Epidermal melanocyte (primary cell): Measurements from ENCODE around the gene ANKRD9.

ENCODE experiments used
- DNase-seq: peaks from one replicate; pipeline ENCODE4 v3.0.0; 2011; ENCODE audit warnings: low spot score; ENCODE audit not compliant: insufficient read length

ANKRD9 gene

DNA sequence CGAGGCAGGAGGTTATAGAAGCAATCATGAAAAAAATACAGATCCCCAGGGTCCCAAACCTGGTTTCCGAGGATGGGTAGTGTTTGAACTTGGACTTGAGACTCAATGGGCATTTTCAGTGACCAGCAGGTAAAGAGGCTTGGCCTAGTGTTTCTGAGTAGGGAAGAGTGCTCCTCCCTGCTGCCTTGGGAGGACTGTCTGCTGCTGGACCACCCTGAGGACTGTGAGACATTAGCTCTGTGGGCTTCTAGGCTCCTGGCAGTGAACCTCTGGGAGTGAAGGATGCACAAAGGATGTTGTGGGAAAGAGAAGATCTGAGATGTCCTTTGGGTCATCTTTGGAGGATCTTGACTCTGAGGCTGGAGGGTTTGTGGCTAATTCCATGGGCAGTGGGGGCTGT, 30.5 kb downstream of the ANKRD9 start:
- no peak for DNase-seq

DNA sequence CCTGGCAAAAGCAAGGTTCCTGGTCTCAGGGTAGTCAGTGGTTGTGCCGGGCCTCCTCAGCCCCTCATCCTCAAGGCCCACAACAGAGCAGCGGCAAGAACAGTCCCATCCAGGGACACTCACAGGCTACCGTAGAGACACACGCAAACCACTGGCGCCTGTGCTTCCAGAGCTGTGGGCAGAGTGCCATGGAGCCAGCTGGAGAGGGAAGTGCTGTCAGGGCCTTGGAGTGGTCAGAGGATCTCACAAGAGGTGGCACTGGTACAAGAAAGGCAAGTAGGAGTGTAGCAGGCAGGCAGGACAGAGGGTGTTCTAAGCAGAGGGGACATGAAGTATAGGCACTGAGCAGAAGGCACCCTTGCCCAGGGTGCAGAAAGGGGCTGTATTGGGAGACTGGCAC, 34.6 kb downstream of the ANKRD9 start:
- DNase-seq = no peak

DNA sequence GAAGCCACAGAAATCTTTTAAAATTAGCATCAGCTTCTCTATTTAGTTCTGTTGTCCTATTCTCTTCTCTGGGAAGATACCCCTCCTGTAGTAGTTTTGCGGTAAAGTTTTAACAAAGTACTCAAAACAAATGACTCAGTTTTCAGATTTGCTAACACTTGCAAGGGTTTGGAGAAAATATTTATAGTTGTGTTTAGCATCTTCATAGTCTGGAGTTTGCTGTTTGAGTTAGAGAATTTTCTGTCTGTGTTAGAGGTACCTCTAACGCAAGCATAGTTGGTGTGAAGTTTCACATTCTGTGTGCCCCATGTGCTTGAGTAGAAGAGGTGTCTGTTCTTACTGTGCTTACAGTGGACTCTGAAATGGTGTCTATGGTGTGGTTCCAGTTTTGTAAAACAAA, 36.0 kb downstream of the ANKRD9 start:
- DNase-seq = no peak

DNA sequence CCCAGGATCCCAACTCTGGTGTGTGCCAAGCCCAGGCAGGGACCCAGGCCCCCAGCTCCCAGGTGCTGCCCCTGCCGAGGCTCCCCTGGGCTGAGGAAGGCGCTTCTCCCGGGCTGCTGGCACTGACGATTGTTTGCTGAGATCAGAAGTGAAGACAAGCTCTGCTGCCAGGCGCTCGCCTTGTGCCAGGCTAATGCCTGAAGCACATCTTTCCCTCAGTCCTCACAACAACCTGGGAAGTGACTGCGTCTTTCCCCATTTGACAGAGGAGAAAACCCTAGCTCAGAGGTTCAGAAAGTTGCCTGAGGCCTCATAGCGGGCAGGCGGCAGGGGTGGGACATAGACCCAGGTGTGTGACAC, 36.8 kb downstream of the ANKRD9 start:
- DNase-seq = no peak

DNA sequence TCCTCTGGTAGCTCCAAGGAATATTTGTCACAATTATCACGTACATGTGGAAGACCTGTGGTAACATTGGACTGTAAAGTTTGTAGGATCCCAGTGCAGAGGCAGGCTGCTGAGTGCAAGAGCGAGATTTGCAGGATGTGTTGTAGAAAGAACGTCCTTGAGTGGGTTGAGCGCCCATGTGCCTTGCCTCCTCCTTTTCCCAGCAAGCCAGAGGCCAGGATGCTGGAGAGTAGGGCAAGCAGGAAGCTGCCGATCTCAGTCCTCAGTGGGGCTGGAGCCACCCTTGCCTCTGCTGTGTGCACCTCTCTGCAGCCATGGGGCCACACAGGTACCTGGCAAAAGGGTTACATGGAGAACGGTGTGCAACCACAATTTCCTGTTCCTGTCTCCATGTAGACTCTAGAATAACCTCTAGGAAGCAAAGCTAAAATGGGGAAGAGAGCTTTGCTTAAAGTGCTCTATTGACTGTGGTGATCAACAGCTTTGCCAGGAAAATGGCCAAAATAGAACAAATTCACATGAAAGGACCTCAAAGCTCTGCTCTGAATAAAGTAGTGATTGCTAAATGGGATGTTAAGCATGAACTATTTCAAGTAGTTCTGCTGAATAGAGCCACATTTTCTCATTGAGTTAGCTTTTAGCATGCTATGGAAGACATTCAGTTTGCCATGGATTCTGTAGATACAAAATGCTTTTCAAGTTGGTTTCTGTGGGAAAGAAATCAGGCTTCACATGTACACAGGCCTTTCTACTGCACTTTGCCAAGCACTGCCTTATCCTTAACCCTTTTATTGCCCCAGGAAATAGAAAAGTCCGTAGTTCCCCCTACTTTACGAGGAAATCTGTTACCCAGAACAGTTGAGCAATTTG, 37.4 kb downstream of the ANKRD9 start:
- DNase-seq = no peak

DNA sequence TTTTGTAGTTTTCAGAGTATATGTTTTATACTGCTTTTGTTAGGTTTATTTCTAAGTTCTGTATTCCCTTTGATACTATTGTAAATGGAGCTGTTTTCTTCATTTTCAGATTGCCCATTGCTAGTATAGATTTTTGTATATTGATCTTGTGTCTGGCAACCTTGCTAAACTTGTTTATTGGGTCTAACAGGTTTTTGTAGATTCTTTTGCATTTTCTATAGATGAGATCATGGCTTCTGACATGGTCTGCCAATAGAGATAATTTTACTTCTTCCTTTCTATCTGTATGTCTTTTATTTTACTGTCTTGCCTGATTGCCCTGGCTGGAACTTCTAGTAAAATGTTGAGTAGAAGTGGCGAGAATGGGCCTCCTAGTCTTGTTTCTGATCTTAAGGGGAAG, 40.3 kb downstream of the ANKRD9 start:
- DNase-seq = no peak

DNA sequence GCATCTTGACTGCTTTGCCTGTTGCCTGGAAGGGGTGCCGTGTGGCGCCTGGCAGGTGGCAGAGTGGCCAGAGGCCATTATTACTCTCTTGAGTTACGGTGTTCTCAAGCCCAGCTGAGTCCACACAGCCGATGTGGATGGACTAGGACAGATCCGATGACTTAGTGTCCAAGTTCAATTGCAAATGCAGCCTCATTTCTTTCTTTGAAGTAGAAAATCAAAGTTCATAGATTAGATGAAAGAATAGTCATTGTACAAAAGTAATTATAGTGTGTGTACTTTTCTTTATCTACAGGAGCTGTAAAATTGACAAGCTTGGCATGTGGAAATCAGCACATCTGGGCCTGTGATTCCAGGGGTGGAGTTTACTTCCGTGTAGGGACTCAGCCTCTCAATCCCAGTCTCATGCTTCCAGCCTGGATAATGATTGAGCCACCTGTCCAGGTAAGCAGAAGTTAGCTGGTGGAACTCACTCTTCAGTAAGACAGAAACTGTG, 44.7 kb downstream of the ANKRD9 start:
- no peak for DNase-seq

DNA sequence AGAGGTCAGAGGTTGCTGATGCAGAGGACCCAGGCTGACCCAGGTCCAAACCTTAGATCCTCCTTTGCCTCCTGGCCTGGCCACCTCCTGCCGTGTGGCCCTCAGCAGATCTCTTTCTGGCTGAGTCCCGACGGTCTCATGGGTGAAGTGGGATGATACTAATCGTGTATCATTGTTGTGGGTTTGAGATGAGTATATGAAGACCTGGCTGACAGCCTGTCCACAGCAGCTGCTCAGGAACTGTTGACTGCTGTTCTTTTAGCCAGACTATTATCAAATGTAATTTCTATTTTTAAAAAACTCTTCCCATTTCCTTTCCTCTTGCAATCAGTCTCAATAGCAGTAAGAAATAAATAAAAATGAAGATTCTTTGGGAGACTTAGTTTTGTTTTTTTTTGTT, 45.6 kb downstream of the ANKRD9 start:
- DNase-seq = no peak

DNA sequence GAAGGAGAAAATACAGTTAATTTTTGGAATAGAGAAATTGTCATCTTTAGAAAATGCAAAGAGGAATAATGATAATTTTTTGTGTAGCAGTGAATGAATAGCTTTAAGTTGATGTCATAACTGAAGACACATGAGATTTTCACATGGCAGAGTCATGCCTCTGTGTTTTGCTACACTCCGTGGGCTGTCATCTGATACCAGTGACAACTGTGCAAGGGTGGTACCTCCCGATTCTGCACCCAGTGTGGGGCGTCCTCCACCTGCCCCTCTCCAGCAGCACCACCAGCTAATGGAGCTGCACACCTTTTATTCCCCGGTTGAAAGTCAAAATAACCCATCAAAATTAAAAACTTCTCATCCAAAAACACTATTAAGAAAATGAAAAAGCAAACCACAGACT, 47.2 kb downstream of the ANKRD9 start:
- DNase-seq = no peak

DNA sequence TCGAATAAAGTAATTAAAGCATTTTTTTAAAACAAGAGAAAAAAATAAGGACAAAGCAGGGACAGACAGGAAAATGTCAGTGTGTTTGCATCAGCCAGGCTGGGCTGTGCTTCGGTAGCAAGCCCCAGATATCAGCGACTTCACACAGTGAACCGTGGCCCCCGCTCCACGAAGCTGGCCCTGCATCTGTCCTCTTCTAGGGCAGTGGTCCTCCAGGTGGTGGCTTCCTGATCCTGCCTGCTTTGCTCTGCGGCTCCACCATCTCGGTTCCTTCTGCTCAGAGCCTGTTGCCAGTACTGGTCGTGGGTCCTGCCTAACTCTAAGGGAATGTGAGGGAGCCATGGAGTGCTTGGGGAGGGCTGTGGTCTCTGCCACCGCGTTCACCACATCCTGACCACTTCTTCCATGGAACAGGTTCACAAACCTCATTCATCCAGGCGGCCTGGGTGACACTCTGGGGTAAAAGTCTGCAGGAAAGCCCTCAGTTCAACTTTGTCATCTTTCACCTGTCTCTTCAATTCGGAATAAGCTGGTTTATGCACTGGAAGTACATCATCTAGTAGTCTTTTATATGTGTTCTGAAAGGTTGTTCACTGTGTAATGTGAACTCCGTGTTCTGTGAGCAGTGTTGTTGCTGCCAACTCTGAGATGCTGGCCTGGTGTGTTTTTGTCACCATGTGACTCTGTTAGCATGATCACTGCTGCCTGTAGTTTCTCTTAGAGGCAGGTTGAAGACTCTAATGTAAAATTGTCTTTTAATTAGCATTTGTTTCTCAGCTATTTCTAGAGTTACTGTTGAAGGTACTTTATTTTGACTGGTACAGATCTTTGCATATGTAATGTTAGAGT, 47.9 kb downstream of the ANKRD9 start:
- DNase-seq = no peak

DNA sequence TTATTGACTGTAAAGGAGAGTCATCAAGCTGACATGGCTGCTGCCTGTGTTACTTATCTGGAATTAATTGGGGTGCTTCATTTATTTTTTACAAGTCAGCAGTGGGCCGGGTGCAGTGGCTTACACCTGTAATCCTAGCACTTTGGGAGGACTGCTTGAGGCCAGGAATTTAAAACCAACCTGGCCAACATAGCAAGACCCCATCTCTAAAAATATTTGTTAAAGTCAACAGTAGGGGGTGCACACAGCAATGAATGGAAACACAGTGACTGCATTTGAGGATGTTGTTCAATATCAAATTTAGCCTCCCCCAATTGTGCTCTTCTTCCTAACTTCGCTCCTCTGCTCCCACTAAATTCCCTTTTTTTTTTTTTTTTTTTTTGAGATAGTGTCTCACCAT, 52.1 kb downstream of the ANKRD9 start:
- DNase-seq = no peak

DNA sequence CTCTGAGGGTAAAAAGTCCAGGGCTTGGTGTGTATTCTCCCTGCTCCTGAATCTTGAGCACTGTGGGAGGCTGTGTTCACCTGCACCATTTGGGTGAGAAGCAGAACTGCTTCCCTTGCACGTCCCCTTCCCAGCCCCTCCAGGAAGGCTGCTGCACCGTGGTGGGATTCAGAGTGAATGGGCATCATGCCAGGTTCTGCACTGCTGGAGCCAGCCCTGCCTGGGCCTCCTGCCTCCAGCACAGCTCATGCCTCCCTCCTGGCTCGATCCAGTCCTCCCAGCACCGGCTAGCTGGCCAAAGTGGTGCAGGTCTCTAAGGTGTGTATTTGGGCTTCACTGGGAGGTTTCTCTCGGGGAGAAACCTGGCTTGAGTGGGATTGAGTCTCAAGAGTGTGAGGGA, 54.9 kb downstream of the ANKRD9 start:
- no peak for DNase-seq

DNA sequence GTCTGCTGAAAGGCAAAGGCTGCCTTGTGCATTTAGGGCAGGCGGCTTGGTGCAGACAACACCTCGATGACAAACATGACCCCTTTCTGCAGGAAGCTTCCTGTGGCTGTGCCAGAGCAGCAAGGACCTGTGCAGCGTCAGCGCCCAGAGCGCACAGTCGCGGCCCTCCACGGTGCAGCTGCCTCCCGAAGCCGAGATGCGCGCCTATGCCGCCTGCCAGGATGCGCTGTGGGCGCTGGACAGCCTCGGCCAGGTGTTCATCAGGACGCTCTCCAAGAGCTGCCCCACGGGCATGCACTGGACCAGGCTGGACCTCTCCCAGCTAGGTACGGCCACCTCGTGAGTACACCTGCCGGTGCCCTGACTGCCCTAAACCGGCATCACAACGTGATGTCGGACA, 57.3 kb downstream of the ANKRD9 start:
- DNase-seq = no peak
